Measurements from ENCODE around the gene ZRANB1.

The ZRANB1 gene

DNA sequence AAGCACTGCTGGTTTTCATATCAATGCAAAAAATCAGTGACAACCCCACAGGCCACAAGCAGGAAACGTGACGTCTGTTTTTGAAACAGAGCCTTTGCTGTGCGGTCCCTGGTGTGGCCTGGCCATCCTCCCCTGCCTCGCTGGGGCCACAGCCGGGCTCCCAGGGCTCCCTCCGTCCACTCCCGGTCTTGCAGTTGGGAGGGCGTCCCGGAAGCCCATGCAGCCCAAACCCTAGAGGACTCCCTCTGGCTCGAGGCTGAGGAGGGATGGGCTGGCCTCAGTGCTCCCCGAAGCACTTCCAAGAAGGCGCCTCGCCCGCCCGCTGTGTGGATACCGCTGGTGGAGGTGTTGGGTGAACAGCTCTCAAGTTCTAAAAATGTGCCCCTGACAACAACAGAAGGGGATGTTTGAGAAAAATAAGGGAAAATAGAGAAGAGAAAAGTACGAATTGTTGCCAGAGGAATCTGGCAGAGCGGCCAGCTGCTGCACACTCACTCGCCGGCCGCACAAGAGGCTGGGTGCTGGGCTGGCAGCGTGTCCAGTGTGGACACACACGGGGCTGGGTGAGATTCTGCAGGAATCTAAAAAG lies 73.5 kb downstream of the ZRANB1 start:
- ATAC-seq (ENCODE audit: low read depth) (no peak), DNase-seq (ENCODE audit: low spot score) (no peak)
- peaks cover 11% of the 10 kb centered on the region for H3K4me1 ChIP-seq (ENCODE audit: insufficient read depth, poor library complexity, severe bottlenecking)
- H3K36me3 ChIP-seq (ENCODE audit: low read depth) = peaks cover 26% of the 10 kb centered on the region
- TF ChIP-seq, protein P1, sequence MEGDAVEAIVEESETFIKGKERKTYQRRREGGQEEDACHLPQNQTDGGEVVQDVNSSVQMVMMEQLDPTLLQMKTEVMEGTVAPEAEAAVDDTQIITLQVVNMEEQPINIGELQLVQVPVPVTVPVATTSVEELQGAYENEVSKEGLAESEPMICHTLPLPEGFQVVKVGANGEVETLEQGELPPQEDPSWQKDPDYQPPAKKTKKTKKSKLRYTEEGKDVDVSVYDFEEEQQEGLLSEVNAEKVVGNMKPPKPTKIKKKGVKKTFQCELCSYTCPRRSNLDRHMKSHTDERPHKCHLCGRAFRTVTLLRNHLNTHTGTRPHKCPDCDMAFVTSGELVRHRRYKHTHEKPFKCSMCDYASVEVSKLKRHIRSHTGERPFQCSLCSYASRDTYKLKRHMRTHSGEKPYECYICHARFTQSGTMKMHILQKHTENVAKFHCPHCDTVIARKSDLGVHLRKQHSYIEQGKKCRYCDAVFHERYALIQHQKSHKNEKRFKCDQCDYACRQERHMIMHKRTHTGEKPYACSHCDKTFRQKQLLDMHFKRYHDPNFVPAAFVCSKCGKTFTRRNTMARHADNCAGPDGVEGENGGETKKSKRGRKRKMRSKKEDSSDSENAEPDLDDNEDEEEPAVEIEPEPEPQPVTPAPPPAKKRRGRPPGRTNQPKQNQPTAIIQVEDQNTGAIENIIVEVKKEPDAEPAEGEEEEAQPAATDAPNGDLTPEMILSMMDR (IDR thresholded peaks at IDR 0.05; ENCODE audit: poor library complexity, severe bottlenecking) = no peak
- H3K27me3 ChIP-seq (ENCODE audit: insufficient read depth, poor library complexity, severe bottlenecking) = no peaks in the 10 kb centered on the region
- H3K27ac ChIP-seq (ENCODE audit: poor library complexity, severe bottlenecking) = no peak overlapping the region
- no peak overlapping the region for H3K4me3 ChIP-seq (ENCODE audit: severe bottlenecking)
- H3K9me3 ChIP-seq (ENCODE audit: severe bottlenecking) = no peaks in the 10 kb centered on the region

DNA sequence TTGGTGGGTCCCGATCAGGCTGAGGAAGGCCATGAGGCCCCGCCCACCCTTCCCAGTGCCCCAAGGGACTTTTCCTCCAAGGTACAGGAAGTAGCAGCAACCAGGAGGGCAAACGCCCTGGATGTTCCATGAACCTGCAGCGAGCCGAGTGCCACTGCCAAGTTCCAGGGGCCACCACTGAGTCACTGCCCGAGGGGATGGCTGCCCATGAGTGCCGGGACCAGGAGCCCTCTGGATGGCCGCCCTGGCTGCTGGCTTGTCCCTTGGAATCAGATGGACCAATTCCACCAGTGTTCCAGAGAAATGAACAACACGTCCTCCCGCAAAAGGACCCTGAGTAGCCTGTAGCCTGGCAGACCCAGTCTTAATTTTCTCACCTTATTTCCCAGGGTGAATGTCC lies 74.2 kb downstream of the ZRANB1 start:
- TF ChIP-seq, protein P1 (IDR thresholded peaks at IDR 0.05; ENCODE audit: poor library complexity, severe bottlenecking) = no peak
- Histone ChIP-seq H3K4me1 (ENCODE audit: insufficient read depth, poor library complexity, severe bottlenecking) (peaks cover 8% of the 10 kb centered on the region), H3K9me3 (ENCODE audit: severe bottlenecking) (no peaks in the 10 kb centered on the region), H3K27me3 (ENCODE audit: insufficient read depth, poor library complexity, severe bottlenecking) (no peaks in the 10 kb centered on the region), H3K4me3 (ENCODE audit: severe bottlenecking) (no peak overlapping the region), H3K36me3 (ENCODE audit: low read depth) (peaks cover 24% of the 10 kb centered on the region), H3K27ac (ENCODE audit: poor library complexity, severe bottlenecking) (no peak overlapping the region)
- DNase-seq (ENCODE audit: low spot score) (no peak), ATAC-seq (ENCODE audit: low read depth) (no peak)

DNA sequence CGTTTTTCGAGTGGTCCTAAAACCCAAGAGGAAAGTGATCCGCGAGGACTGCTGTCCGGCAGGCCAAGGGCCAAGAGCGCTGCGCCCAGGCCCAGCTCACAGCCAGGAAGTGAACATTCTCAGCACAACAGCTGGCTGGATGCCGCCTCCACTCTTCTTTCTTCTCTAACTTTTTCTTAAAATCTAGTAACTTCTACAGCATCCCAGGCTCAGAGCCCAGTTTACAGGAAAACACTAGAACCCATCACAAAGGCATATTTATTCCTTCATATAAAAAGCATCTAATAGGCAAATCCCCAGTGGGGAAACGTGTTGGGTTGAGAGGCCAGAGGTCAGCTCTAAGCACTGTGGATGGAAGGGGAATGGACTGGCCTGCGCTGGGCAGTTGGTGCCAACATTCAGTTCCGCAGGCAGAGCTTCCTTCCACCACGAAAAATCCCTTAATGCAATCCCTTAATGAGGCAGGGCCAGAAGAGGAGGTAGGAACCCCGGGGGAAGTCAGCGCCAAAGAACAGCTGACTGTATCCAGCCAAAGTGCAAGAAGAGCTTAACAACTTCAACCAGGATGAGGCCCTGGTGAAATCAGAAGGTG lies 74.8 kb downstream of the ZRANB1 start:
- TF ChIP-seq, protein P1 (IDR thresholded peaks at IDR 0.05; ENCODE audit: poor library complexity, severe bottlenecking) = no peak
- Histone ChIP-seq H3K4me1 (ENCODE audit: insufficient read depth, poor library complexity, severe bottlenecking) (peaks cover 4% of the 10 kb centered on the region), H3K27me3 (ENCODE audit: insufficient read depth, poor library complexity, severe bottlenecking) (no peaks in the 10 kb centered on the region), H3K27ac (ENCODE audit: poor library complexity, severe bottlenecking) (no peak overlapping the region), H3K36me3 (ENCODE audit: low read depth) (peaks cover 24% of the 10 kb centered on the region), H3K4me3 (ENCODE audit: severe bottlenecking) (no peak overlapping the region), H3K9me3 (ENCODE audit: severe bottlenecking) (no peaks in the 10 kb centered on the region)
- no peak for DNase-seq (ENCODE audit: low spot score)
- no peak for ATAC-seq (ENCODE audit: low read depth)

DNA sequence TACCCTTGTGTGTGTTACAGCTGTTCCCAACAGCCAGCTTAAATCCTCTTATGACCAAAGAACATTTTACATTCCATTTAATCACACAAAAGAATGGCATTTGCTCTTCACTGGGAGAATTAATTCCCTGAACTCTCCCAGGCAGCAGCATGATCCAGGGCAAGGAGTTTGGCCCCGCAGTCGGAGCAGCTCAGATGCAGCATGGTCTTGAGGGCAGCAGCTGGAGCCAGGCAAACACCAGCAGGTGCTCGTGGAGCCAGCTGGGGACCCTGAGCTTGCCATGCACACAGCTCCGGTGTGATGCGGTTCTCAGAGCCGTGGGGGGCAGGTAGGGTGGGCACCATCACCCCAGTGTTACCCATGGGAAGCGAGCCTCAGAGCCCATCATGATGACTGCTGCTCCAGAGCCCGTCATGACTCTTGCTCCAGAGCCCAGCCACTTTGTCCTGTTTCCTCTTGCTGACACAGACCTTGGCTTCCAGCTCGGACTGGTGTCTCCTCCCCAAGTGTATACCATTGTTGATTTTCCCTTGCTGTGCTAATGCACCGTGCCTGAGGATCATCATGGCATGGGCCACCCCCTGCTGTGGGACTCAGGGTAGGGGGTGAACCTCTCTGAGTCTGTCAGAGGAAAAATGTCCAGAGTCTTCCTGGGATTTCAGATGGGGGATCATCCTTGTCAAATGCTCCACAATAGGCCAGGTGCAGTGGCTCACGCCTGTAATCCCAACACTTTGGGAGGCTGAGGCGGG lies 75.8 kb downstream of the ZRANB1 start:
- no peak for ATAC-seq (ENCODE audit: low read depth)
- H3K4me3 ChIP-seq (ENCODE audit: severe bottlenecking) = no peak overlapping the region
- H3K27ac ChIP-seq (ENCODE audit: poor library complexity, severe bottlenecking) = no peak overlapping the region
- H3K9me3 ChIP-seq (ENCODE audit: severe bottlenecking) = no peaks in the 10 kb centered on the region
- H3K36me3 ChIP-seq (ENCODE audit: low read depth) = peaks cover 30% of the 10 kb centered on the region
- no peak for DNase-seq (ENCODE audit: low spot score)
- TF ChIP-seq, protein P1 (IDR thresholded peaks at IDR 0.05; ENCODE audit: poor library complexity, severe bottlenecking) = no peak
- H3K27me3 ChIP-seq (ENCODE audit: insufficient read depth, poor library complexity, severe bottlenecking) = no peaks in the 10 kb centered on the region
- H3K4me1 ChIP-seq (ENCODE audit: insufficient read depth, poor library complexity, severe bottlenecking) = no peaks in the 10 kb centered on the region
